Right lobe of liver (tissue), 6 donors: ENCODE results near the gene FAM174C. TPM values are rescaled to one million over a fixed set of nuclear protein-coding genes. Genes with fewer than 3 reads are reported as not detected.

Source experiments
- ATAC-seq, 4 donors: fragments of 200-7000 bp; cut with Tn5 transposase; one replicate each; pipeline ENCODE4 v1.9.1; 2020; ENCODE audit warnings: mild to moderate bottlenecking in 4 of 4, moderate library complexity in 4 of 4
- DNase-seq, 3 donors: peaks; one replicate each; pipeline ENCODE4 v3.0.0-alpha.2; 2020
- H3K27ac ChIP-seq, 3 donors: fragments of 200-600 bp; one replicate each; pipeline ENCODE4 v1.8.0; 2022
- H3K27me3 ChIP-seq, 2 donors: fragments of 200-600 bp; one replicate each; pipeline ENCODE4 v1.8.0; 2022
- H3K36me3 ChIP-seq, 4 donors: fragments of 200-600 bp; sonication (generic) in 1 of 4; one replicate each; pipeline versions ENCODE4 v1.5.1 to v1.8.0; 2017 to 2022; ENCODE audit warnings: control low read depth in 1 of 4
- H3K4me1 ChIP-seq, 4 donors: fragments of 200-600 bp; sonication (generic) in 1 of 4; one replicate each; pipeline versions ENCODE4 v1.5.1 to v1.8.0; 2017 to 2022; ENCODE audit warnings: control low read depth in 1 of 4
- H3K4me3 ChIP-seq, 3 donors: fragments of 200-600 bp; one replicate each; pipeline ENCODE4 v1.8.0; 2022
- H3K9me3 ChIP-seq, 4 donors: fragments of 200-600 bp; sonication (generic) in 1 of 4; one replicate each; pipeline versions ENCODE4 v1.5.1 to v1.8.0; 2017 to 2022; ENCODE audit warnings: control low read depth in 1 of 4
- CTCF ChIP-seq, 4 donors: fragments of 200-600 bp in 3 of 4; fragments of 450-650 bp in 1 of 4; IDR thresholded peaks; one replicate each; pipeline versions ENCODE4 v1.5.1 to v1.8.0; 2016 to 2022; ENCODE audit warnings: antibody characterized with exemption in 4 of 4, mild to moderate bottlenecking in 2 of 4
- POLR2A ChIP-seq: fragments of 450-650 bp; IDR thresholded peaks from one replicate; pipeline ENCODE4 v1.6.1; 2017; ENCODE audit warnings: antibody characterized with exemption, mild to moderate bottlenecking
- WGBS: methylation state at CpG from one replicate; pipeline ENCODE4 v1.1.6; 2018; ENCODE audit warnings: low coverage, low lambda C conversion rate; ENCODE audit not compliant: insufficient coverage; ENCODE audit errors: missing lambda C conversion rate; 5-methylcytosine and 5-hydroxymethylcytosine counted together
- intact Hi-C, 2 donors: fragments of 100-400 bp; cut with DNase I; formaldehyde crosslinking; loops; one replicate each; pipeline versions ENCODE4 v1.11.2 to v1.14.1; 2022
- long read RNA-seq: library from polyadenylated mRNA; unstranded; transcript quantifications from one replicate; pipeline ENCODE4 v2.0.0, GENCODE V29; 2019
- total RNA-seq, 6 experiments: library from RNA; depleted of rRNA in 2 of 6; stranded (reverse); fragments of >200 nt in 2 of 6; fragmentation: NEBNext Ultra II Directional in 3 of 6; extraction: Animal tissue kit (Norgen Biotek cat#: 25700) in 3 of 6; gene quantifications; one replicate each; pipeline versions ENCODE4 v1.1.0 to v1.2.4, GENCODE V29; 2016 to 2023
- donor health status: DM: no; HTN: yes; CAD: no.
- donor health status: DM: no; HTN: no; CAD: no.
- donor health status: DM: no; HTN: no; CAD: no.
- donor health status: DM: no; HTN: yes; CAD: no.
- donor health status: DM: no; HTN: yes; CAD: no.

FAM174C gene
- 100 to 1,000 TPM in 1 of 6 experiments, 10 to 100 TPM in 5; 34.0 to 103 (median 43.8) TPM for total RNA-seq
- long read RNA-seq, transcript C19orf24-201 (3 exons, 983 nt), result major isoform, 35 of 47 reads
- long read RNA-seq, partial matches to known transcripts, result 5 of 47 reads
- long read RNA-seq, other reads (novel, unspliced or antisense), result 1 of 47 reads

GRCh38 chr19:1275260-1275975, at the start of gene FAM174C:
TSS of gene FAM174C (plus strand) at chr19:1275530. CDS start at chr19:1275550, 20 bp downstream.
- ATAC-seq (peak; percentile 65 to 86 (median 76)), DNase-seq (peak; percentile 96 to 97 (median 97))
- peak; percentile 93 for TF ChIP-seq POLR2A
- peak in 1 of 4 donors; percentile 5 for TF ChIP-seq CTCF (IDR thresholded peaks at IDR 0.05)
- peak within 1 kb of the TSS; percentile 57 to 72 (median 70) for H3K4me3 ChIP-seq
- intact Hi-C loops, result loop anchor here in 1 of 2 donors (5.0 kb wide), 1 partner anchor 122 kb away; no protein-coding TSS in a partner anchor
- 0% methylated on average over 6 of the region's 98 CpGs for WGBS
- H3K27me3 ChIP-seq, result no peaks in the 10 kb centered on the region
- peaks cover 0 to 55% (median 23%) of the 10 kb centered on the region in 4 donors for H3K4me1 ChIP-seq
- peak within 1 kb of the TSS; percentile 84 to 97 (median 95) for H3K27ac ChIP-seq
- peaks cover 10 to 49% (median 30%) of the 10 kb centered on the region in 4 donors for H3K36me3 ChIP-seq
- H3K9me3 ChIP-seq, result no peaks in the 10 kb centered on the region

GRCh38 chr19:1226227-1226518, 49.2 kb upstream of the FAM174C start:
- WGBS, result 90% methylated on average over 2 of the region's 11 CpGs
- no peak for TF ChIP-seq POLR2A
- TF ChIP-seq CTCF (IDR thresholded peaks at IDR 0.05), result no peak
- H3K27ac ChIP-seq, result no peak overlapping the region
- DNase-seq (no peak), ATAC-seq (no peak)
- H3K9me3 ChIP-seq, result no peaks in the 10 kb centered on the region
- intact Hi-C loops, result no loop called here
- no peak overlapping the region for H3K4me3 ChIP-seq
- no peaks in the 10 kb centered on the region for H3K4me1 ChIP-seq
- H3K27me3 ChIP-seq, result no peaks in the 10 kb centered on the region
- peaks cover 0 to 30% (median 12%) of the 10 kb centered on the region in 4 donors for H3K36me3 ChIP-seq

GRCh38 chr19:1226522-1227303, 48.6 kb upstream of the FAM174C start:
- TF ChIP-seq POLR2A (no peak), CTCF (IDR thresholded peaks at IDR 0.05) (no peak)
- WGBS, result no CpG with 5 or more reads among the region's 50 CpGs
- H3K27ac ChIP-seq, result no peak overlapping the region
- H3K9me3 ChIP-seq, result no peaks in the 10 kb centered on the region
- no peak for ATAC-seq
- H3K36me3 ChIP-seq, result peaks cover 0 to 27% (median 12%) of the 10 kb centered on the region in 4 donors
- H3K27me3 ChIP-seq, result no peaks in the 10 kb centered on the region
- no peak overlapping the region for H3K4me3 ChIP-seq
- intact Hi-C loops, result no loop called here
- H3K4me1 ChIP-seq, result no peaks in the 10 kb centered on the region
- no peak for DNase-seq

- H3K36me3 ChIP-seq, result peaks cover 0 to 20% (median 8%) of the 10 kb centered on the region in 4 donors
These were observed 47.9 kb upstream of the FAM174C start for GRCh38 chr19:1227304-1228054.

More at GRCh38 chr19:1227304-1228054, 47.9 kb upstream of the FAM174C start:
- ATAC-seq (no peak), DNase-seq (no peak)
- Histone ChIP-seq H3K27ac (no peak overlapping the region), H3K4me3 (no peak overlapping the region), H3K4me1 (no peaks in the 10 kb centered on the region), H3K27me3 (no peaks in the 10 kb centered on the region), H3K9me3 (no peaks in the 10 kb centered on the region)
- TF ChIP-seq POLR2A (no peak), CTCF (IDR thresholded peaks at IDR 0.05) (no peak)
- intact Hi-C loops, result no loop called here
- 90% methylated on average over 8 of the region's 56 CpGs for WGBS
